ENCODE data around the gene GEMIN4.

Gene GEMIN4

GRCh38 chr17:737561-738113 is 14.4 kb downstream of the GEMIN4 start:
- DNase-seq: no peak

- no peak for DNase-seq
Observed at GRCh38 chr17:733743-734142, 18.3 kb downstream of the GEMIN4 start.

- peak; percentile 71 for DNase-seq
Observed at GRCh38 chr17:732902-733720, 19.0 kb downstream of the GEMIN4 start.

- peak; percentile 84 for DNase-seq
Observed at GRCh38 chr17:732067-732901, 19.8 kb downstream of the GEMIN4 start, which contains the start of gene TLCD3A. Gene TLCD3A (plus strand): TSS chr17:732596. CDS start chr17:732648, 52 bp downstream.

GRCh38 chr17:731644-732066 is 20.4 kb downstream of the GEMIN4 start:
- no peak for DNase-seq

GRCh38 chr17:728911-729310 is 23.2 kb downstream of the GEMIN4 start:
- no peak for DNase-seq

GRCh38 chr17:726271-726919 is 25.7 kb downstream of the GEMIN4 start:
- no peak for DNase-seq

GRCh38 chr17:725746-726145 is 26.3 kb downstream of the GEMIN4 start:
- DNase-seq: no peak

- DNase-seq: no peak
Observed at GRCh38 chr17:725084-725483, 27.0 kb downstream of the GEMIN4 start.

- DNase-seq: no peak
Observed at GRCh38 chr17:721540-721937, 30.5 kb downstream of the GEMIN4 start.

- no peak for DNase-seq
Observed at GRCh38 chr17:720706-721539, 31.1 kb downstream of the GEMIN4 start.

GRCh38 chr17:718075-718474 is 34.0 kb downstream of the GEMIN4 start:
- DNase-seq: no peak

GRCh38 chr17:708132-708531 is 43.9 kb downstream of the GEMIN4 start:
- no peak for DNase-seq

GRCh38 chr17:705863-706262 is 46.2 kb downstream of the GEMIN4 start:
- no peak for DNase-seq

- peak; percentile 28 for DNase-seq
Observed at GRCh38 chr17:705011-705410, 47.1 kb downstream of the GEMIN4 start.

- DNase-seq: peak; percentile 22
Observed at GRCh38 chr17:704111-704864, 47.8 kb downstream of the GEMIN4 start.

- DNase-seq: no peak
Observed at GRCh38 chr17:703081-703875, 48.8 kb downstream of the GEMIN4 start.

- DNase-seq: peak; percentile 12
Observed at GRCh38 chr17:700504-701094, 51.5 kb downstream of the GEMIN4 start.

GRCh38 chr17:699345-699744 is 52.7 kb downstream of the GEMIN4 start:
- DNase-seq: peak; percentile 28

GRCh38 chr17:698096-698495 is 54.0 kb downstream of the GEMIN4 start:
- peak; percentile 8 for DNase-seq
